Measurements from ENCODE around the gene GDA.
"Not testable (repeated sequence)": the region's sequence is repeated elsewhere in the genome, so short reads cannot be mapped to it uniquely, and the experiment has no call there.

Gene GDA

GRCh38 chr9:72290311-72290710, 141.1 kb downstream of the GDA start:
- no peak for DNase-seq

GRCh38 chr9:72291576-72291975, 142.3 kb downstream of the GDA start:
- not testable (repeated sequence) for DNase-seq

- no peak for DNase-seq
These were observed 143.0 kb downstream of the GDA start for GRCh38 chr9:72292256-72292682.

GRCh38 chr9:72292874-72293607, 143.8 kb downstream of the GDA start:
- peak; percentile 3 for DNase-seq

- peak; percentile 2 for DNase-seq
These were observed 145.7 kb downstream of the GDA start for GRCh38 chr9:72294936-72295335.

- no peak for DNase-seq
These were observed 148.3 kb downstream of the GDA start for GRCh38 chr9:72297516-72297915.

- no peak for DNase-seq
These were observed 149.9 kb downstream of the GDA start for GRCh38 chr9:72299017-72299603.

GRCh38 chr9:72300873-72301272, 151.6 kb downstream of the GDA start:
- DNase-seq = no peak

All from CD4-positive, alpha-beta T cell treated with Interferon gamma for 1 hour (primary cell).